Suprapubic skin (tissue), 4 donors: Measurements from ENCODE around the gene ANTXR1.

Source experiments
- POLR2A ChIP-seq, 2 donors: fragments of 450-650 bp; IDR thresholded peaks; one replicate each; pipeline ENCODE4 v1.6.1; 2017; ENCODE audit warnings: antibody characterized with exemption in 2 of 2, mild to moderate bottlenecking in 2 of 2, moderate library complexity in 2 of 2
- POLR2AphosphoS5 ChIP-seq, 3 donors: sonication (generic); formaldehyde crosslinking; IDR thresholded peaks; one replicate each; pipeline ENCODE4 v1.6.1; 2017; ENCODE audit warnings: antibody characterized with exemption in 3 of 3
- TF ChIP-seq, protein P1 (sequence below), 2 donors: fragments of 200-600 bp in 1 of 2; fragments of 450-650 bp in 1 of 2; sonication (generic) in 1 of 2; IDR thresholded peaks; one replicate each; pipeline ENCODE4 v1.5.1; 2016 to 2019; ENCODE audit warnings: antibody characterized with exemption in 2 of 2, mild to moderate bottlenecking in 1 of 2, moderate library complexity in 1 of 2

DNA sequence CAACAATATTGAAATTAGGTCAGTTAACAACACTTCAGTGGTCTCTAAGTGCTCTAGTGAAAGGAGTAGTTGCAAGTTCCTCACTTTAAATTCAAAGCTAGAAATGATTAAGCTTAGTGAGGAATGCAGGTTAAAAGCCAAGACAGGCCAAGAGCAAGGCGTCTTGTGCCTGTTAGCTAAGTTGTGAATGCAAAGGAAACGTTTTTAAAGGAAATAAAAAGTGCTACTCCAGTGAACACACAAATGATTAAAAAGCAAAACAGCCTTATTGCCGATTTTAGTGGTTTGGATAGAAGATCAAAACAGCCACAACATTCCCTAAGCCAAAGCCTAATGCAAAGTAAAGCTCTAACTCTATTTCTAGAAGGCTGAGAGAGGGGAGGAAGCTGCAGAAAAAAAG, 44.7 kb downstream of the ANTXR1 start:
- no peak for TF ChIP-seq POLR2AphosphoS5 (IDR thresholded peaks at IDR 0.05)
- TF ChIP-seq, protein P1, sequence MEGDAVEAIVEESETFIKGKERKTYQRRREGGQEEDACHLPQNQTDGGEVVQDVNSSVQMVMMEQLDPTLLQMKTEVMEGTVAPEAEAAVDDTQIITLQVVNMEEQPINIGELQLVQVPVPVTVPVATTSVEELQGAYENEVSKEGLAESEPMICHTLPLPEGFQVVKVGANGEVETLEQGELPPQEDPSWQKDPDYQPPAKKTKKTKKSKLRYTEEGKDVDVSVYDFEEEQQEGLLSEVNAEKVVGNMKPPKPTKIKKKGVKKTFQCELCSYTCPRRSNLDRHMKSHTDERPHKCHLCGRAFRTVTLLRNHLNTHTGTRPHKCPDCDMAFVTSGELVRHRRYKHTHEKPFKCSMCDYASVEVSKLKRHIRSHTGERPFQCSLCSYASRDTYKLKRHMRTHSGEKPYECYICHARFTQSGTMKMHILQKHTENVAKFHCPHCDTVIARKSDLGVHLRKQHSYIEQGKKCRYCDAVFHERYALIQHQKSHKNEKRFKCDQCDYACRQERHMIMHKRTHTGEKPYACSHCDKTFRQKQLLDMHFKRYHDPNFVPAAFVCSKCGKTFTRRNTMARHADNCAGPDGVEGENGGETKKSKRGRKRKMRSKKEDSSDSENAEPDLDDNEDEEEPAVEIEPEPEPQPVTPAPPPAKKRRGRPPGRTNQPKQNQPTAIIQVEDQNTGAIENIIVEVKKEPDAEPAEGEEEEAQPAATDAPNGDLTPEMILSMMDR (IDR thresholded peaks at IDR 0.05), result no peak
- TF ChIP-seq POLR2A (IDR thresholded peaks at IDR 0.05), result no peak
